HCT116 (cell line): ENCODE measurements around the gene ADCK2. TPM values are rescaled to one million over a fixed set of nuclear protein-coding genes. Genes with fewer than 3 reads are reported as not detected.

Source experiments
- ATAC-seq: fragments of 200-7000 bp; cut with Tn5 transposase; 2 replicates; pipeline ENCODE4 v1.9.1; 2020; ENCODE audit warnings: mild to moderate bottlenecking, moderate library complexity
- BruUV-seq: library from RNA; stranded (reverse); fragments of 400-500 nt; replicated peaks from 2 replicates; lab custom pipeline; 2021; lab: Mats Ljungman, UMichigan
- CTCF ChIA-PET: fragments of 300-600 bp; sonication (Branson Sonifier 250); formaldehyde crosslinking; loops from one replicate; lab custom pipeline; 2021; ENCODE audit warnings: antibody characterized with exemption; lab: Charles Lee
- POLR2A ChIA-PET: fragments of 300-600, 350-600 bp; sonication (Branson Sonifier 250); formaldehyde crosslinking; loops from one replicate; lab custom pipeline; 2021; ENCODE audit warnings: antibody characterized with exemption; lab: Charles Lee
- RAD21 ChIA-PET, 2 experiments: fragments of 300-600 bp; sonication (Branson Sonifier 250); formaldehyde crosslinking; loops; one replicate each; lab custom pipeline; 2023; ENCODE audit warnings: low total read pairs in 2 of 2; ENCODE audit not compliant: uncharacterized antibody in 2 of 2, unreplicated experiment in 2 of 2, low non-redundant PET in 1 of 2; lab: Charles Lee
- DNase-seq: peaks from one replicate; pipeline ENCODE4 v3.0.0-alpha.2; 2010; ENCODE audit warnings: low read depth, low spot score
- H2AFZ ChIP-seq: fragments of 200-600 bp; shearing (Covaris generic), sonication (generic); 2 replicates; pipeline ENCODE4 v1.6.1; 2017; ENCODE audit warnings: low read depth, mixed run types, mixed read lengths, antibody characterized with exemption, low read length; ENCODE audit not compliant: poor library complexity, severe bottlenecking
- H3K27ac ChIP-seq: 2 replicates; pipeline ENCODE4 v1.5.1; 2012; ENCODE audit warnings: low read depth, low read length
- H3K27me3 ChIP-seq: fragments of 200-600 bp; sonication (generic); 2 replicates; pipeline ENCODE4 v1.6.1; 2016; ENCODE audit warnings: mixed run types, low read length, mixed read lengths; ENCODE audit not compliant: insufficient read depth
- H3K36me3 ChIP-seq, 2 experiments: fragments of 200-500 bp in 1 of 2; fragments of 200-600 bp in 1 of 2; sonication (Bioruptor generic) in 1 of 2; sonication (generic) in 1 of 2; 2 replicates each; pipeline versions ENCODE4 v1.5.1 to v1.6.1; 2014 to 2016; ENCODE audit warnings: low read length in 2 of 2, inconsistent platforms in 1 of 2, mixed read lengths in 1 of 2, mixed run types in 1 of 2; ENCODE audit not compliant: insufficient read depth in 2 of 2, control insufficient read depth in 1 of 2
- H3K4me1 ChIP-seq, 2 experiments: fragments of 200-600 bp in 1 of 2; sonication (generic) in 1 of 2; 2 replicates each; pipeline versions ENCODE4 v1.5.1 to v1.6.1; 2012 to 2017; ENCODE audit warnings: low read length in 2 of 2, inconsistent platforms in 1 of 2, mild to moderate bottlenecking in 1 of 2, mixed read lengths in 1 of 2, mixed run types in 1 of 2, moderate library complexity in 1 of 2; ENCODE audit not compliant: insufficient read depth in 2 of 2, control insufficient read depth in 1 of 2
- H3K4me2 ChIP-seq: fragments of 200-600 bp; sonication (generic); 2 replicates; pipeline ENCODE4 v1.6.1; 2017; ENCODE audit warnings: mixed run types, low read length, mixed read lengths
- H3K4me3 ChIP-seq, 2 experiments: fragments of 200-600 bp in 1 of 2; sonication (generic) in 1 of 2; replicated peaks in 1 of 2; 2 replicates each; pipeline ENCODE4 v1.5.1; 2011 to 2016; ENCODE audit warnings: low read length in 2 of 2, control low read depth in 1 of 2, low read depth in 1 of 2, mild to moderate bottlenecking in 1 of 2, mixed read lengths in 1 of 2, mixed run types in 1 of 2
- H3K79me2 ChIP-seq: fragments of 200-600 bp; sonication (generic); 2 replicates; pipeline ENCODE4 v1.6.1; 2017; ENCODE audit warnings: mild to moderate bottlenecking, mixed run types, low read length, moderate library complexity, mixed read lengths; ENCODE audit not compliant: insufficient read depth
- H3K9ac ChIP-seq: fragments of 200-600 bp; sonication (generic); 2 replicates; pipeline ENCODE4 v1.6.1; 2016; ENCODE audit warnings: low read length, mixed read lengths
- H3K9me2 ChIP-seq: fragments of 200-600 bp; sonication (generic), shearing (Covaris generic); 2 replicates; pipeline ENCODE4 v1.6.1; 2017; ENCODE audit warnings: mixed run types, mild to moderate bottlenecking, moderate library complexity; ENCODE audit not compliant: insufficient read depth
- H3K9me3 ChIP-seq, 2 experiments: fragments of 200-500 bp in 1 of 2; fragments of 200-600 bp in 1 of 2; sonication (Bioruptor generic) in 1 of 2; sonication (generic) in 1 of 2; 2 replicates each; pipeline ENCODE4 v1.6.1; 2014 to 2017; ENCODE audit warnings: low read length in 2 of 2, mixed read lengths in 2 of 2, inconsistent platforms in 1 of 2, low read depth in 1 of 2, mild to moderate bottlenecking in 1 of 2, mixed run types in 1 of 2, moderate library complexity in 1 of 2; ENCODE audit not compliant: control insufficient read depth in 1 of 2, insufficient read depth in 1 of 2
- H4K20me1 ChIP-seq: fragments of 200-600 bp; sonication (generic), shearing (Covaris generic); 2 replicates; pipeline ENCODE4 v1.6.1; 2017; ENCODE audit warnings: mixed run types, mild to moderate bottlenecking, moderate library complexity; ENCODE audit not compliant: insufficient read depth
- CBX3 ChIP-seq: IDR thresholded peaks from 2 replicates; pipeline ENCODE4 v1.6.1; 2012; ENCODE audit warnings: low read depth
- CEBPB ChIP-seq: IDR thresholded peaks from 2 replicates; pipeline ENCODE4 v1.6.1; 2012; ENCODE audit warnings: low read depth
- EGR1 ChIP-seq: IDR thresholded peaks from 2 replicates; pipeline ENCODE4 v1.6.1; 2012; ENCODE audit warnings: low read depth
- FOSL1 ChIP-seq: IDR thresholded peaks from 2 replicates; pipeline ENCODE4 v1.6.1; 2012; ENCODE audit warnings: low read depth
- JUND ChIP-seq: IDR thresholded peaks from 2 replicates; pipeline ENCODE4 v1.6.1; 2012
- MAX ChIP-seq: IDR thresholded peaks from 2 replicates; pipeline ENCODE4 v1.6.1; 2012
- POLR2A ChIP-seq: IDR thresholded peaks from 2 replicates; pipeline ENCODE4 v1.7.0; 2011; ENCODE audit warnings: borderline replicate concordance; ENCODE audit not compliant: insufficient read depth, insufficient read length; ENCODE audit errors: extremely low read depth
- POLR2AphosphoS5 ChIP-seq: IDR thresholded peaks from 2 replicates; pipeline ENCODE4 v1.6.1; 2011; ENCODE audit warnings: mild to moderate bottlenecking, low read depth, low read length, moderate library complexity
- RAD21 ChIP-seq: IDR thresholded peaks from 2 replicates; pipeline ENCODE4 v1.6.1; 2012; ENCODE audit warnings: low read depth, mild to moderate bottlenecking
- SIN3A ChIP-seq: IDR thresholded peaks from 2 replicates; pipeline ENCODE4 v1.6.1; 2012; ENCODE audit warnings: low read depth
- SRF ChIP-seq: IDR thresholded peaks from 2 replicates; pipeline ENCODE4 v1.6.1; 2012; ENCODE audit warnings: low read depth
- TCF7L2 ChIP-seq: IDR thresholded peaks from 2 replicates; pipeline ENCODE4 v1.7.0; 2011; ENCODE audit warnings: borderline replicate concordance, inconsistent platforms; ENCODE audit not compliant: insufficient read depth, insufficient read length; ENCODE audit errors: extremely low read depth
- ZFX ChIP-seq: fragments of 450-650 bp; IDR thresholded peaks from 2 replicates; pipeline ENCODE4 v1.6.1; 2017
- intact Hi-C: fragments of 100-400 bp; cut with micrococcal nuclease; formaldehyde crosslinking; loops from 2 replicates; pipeline ENCODE4 v1.10.0; 2022
- total RNA-seq: library from RNA; stranded (reverse); gene quantifications from one replicate; pipeline ENCODE4 v1.2.1, GENCODE V29; 2021; ENCODE audit not compliant: unreplicated experiment

ADCK2 gene
- total RNA-seq, 1 experiment from 2014 or later: 16.9 TPM

GRCh38 chr7:140649556-140650205 is 23.1 kb upstream of the ADCK2 start:
- CTCF ChIA-PET: interaction anchor here (0.8 kb wide), 1 partner anchor 132 kb away, joined by 3 read pairs; no protein-coding TSS in a partner anchor
- intact Hi-C loops: no loop called here
- DNase-seq (no peak), ATAC-seq (no peak)
- Histone ChIP-seq H4K20me1 (no peaks in the 10 kb centered on the region), H3K9ac (no peak overlapping the region), H3K79me2 (no peaks in the 10 kb centered on the region), H3K27ac (no peak overlapping the region), H3K4me2 (no peak overlapping the region), H3K4me3 (no peak overlapping the region), H3K9me2 (no peaks in the 10 kb centered on the region), H3K9me3 (no peaks in the 10 kb centered on the region), H3K4me1 (peaks cover 2 to 19% of the 10 kb centered on the region in 2 experiments; a peak in 3 of 4 replicates), H2AFZ (no peak overlapping the region), H3K36me3 (no peaks in the 10 kb centered on the region), H3K27me3 (no peaks in the 10 kb centered on the region)
- RAD21 ChIA-PET: interaction anchor here (1.6 to 2.1 kb wide), 2 partner anchors 132 kb away, joined by 4 to 5 read pairs; no protein-coding TSS in a partner anchor
- TF ChIP-seq FOSL1: no peak
- no peak for TF ChIP-seq CBX3
- TF ChIP-seq MAX: no peak
- TF ChIP-seq POLR2A: no peak
- TF ChIP-seq EGR1: no peak
- TF ChIP-seq TCF7L2: no peak
- no peak for TF ChIP-seq RAD21
- BruUV-seq: no TSS peak
- POLR2A ChIA-PET: no interaction called here

- BruUV-seq: no TSS peak
- Histone ChIP-seq H3K4me2 (no peak overlapping the region), H3K27me3 (no peaks in the 10 kb centered on the region), H4K20me1 (no peaks in the 10 kb centered on the region), H3K9me2 (no peaks in the 10 kb centered on the region), H3K4me1 (peaks cover 2 to 19% of the 10 kb centered on the region in 2 experiments; a peak in 3 of 4 replicates), H3K9ac (no peak overlapping the region), H3K4me3 (no peak overlapping the region), H3K27ac (no peak overlapping the region), H3K9me3 (no peaks in the 10 kb centered on the region), H3K36me3 (no peaks in the 10 kb centered on the region), H2AFZ (no peak overlapping the region), H3K79me2 (no peaks in the 10 kb centered on the region)
- intact Hi-C loops: no loop called here
- no peak for TF ChIP-seq TCF7L2
- no peak for TF ChIP-seq ZFX
- TF ChIP-seq SRF: no peak
- TF ChIP-seq CEBPB: no peak
- no peak for TF ChIP-seq POLR2AphosphoS5
- no peak for TF ChIP-seq SIN3A
- TF ChIP-seq JUND: no peak
- no peak for TF ChIP-seq POLR2A
- ChIA-PET CTCF (no interaction called here), POLR2A (no interaction called here), RAD21 (no interaction called here)
- ATAC-seq (no peak), DNase-seq (no peak)
Observed at GRCh38 chr7:140650367-140650766, 22.4 kb upstream of the ADCK2 start.
